SK-N-SH treated with all-trans-retinoic acid at 6 μM for 48 hours (cell line): ENCODE results near the gene SH3TC1.

Source experiments
- ARNTL ChIP-seq: fragments of 450-650 bp; formaldehyde crosslinking; IDR thresholded peaks from 2 replicates; pipeline ENCODE4 v1.5.0; 2020; ENCODE audit warnings: low read depth, mild to moderate bottlenecking, moderate library complexity, borderline replicate concordance
- BACH2 ChIP-seq: fragments of 250-450 bp; sonication (Bioruptor Pico); IDR thresholded peaks from 2 replicates; pipeline ENCODE4 v1.9.0; 2021; ENCODE audit warnings: mild to moderate bottlenecking, borderline replicate concordance
- ESRRG ChIP-seq: fragments of 250-450 bp; sonication (Bioruptor Pico); IDR thresholded peaks from 2 replicates; pipeline ENCODE4 v1.6.1; 2021; ENCODE audit warnings: mild to moderate bottlenecking
- GLIS3 ChIP-seq: fragments of 250-450 bp; sonication (Bioruptor Pico); IDR thresholded peaks from 2 replicates; pipeline ENCODE4 v1.5.0; 2020; ENCODE audit warnings: mild to moderate bottlenecking, moderate library complexity
- OSR1 ChIP-seq: fragments of 250-450 bp; sonication (Bioruptor Pico); IDR thresholded peaks from 2 replicates; pipeline ENCODE4 v1.8.0; 2022; ENCODE audit warnings: moderate library complexity, mild to moderate bottlenecking, inconsistent platforms
- PPARA ChIP-seq: fragments of 250-450 bp; sonication (Bioruptor Pico); IDR thresholded peaks from 2 replicates; pipeline ENCODE4 v1.5.0; 2020; ENCODE audit warnings: mild to moderate bottlenecking, borderline replicate concordance
- RARB ChIP-seq: fragments of 250-450 bp; sonication (Bioruptor Pico); IDR thresholded peaks from 2 replicates; pipeline ENCODE4 v1.8.0; 2021; ENCODE audit warnings: mild to moderate bottlenecking, moderate library complexity
- TCF4 ChIP-seq: fragments of 250-450 bp; sonication (Bioruptor Pico); IDR thresholded peaks from 2 replicates; pipeline ENCODE4 v1.8.0; 2021; ENCODE audit warnings: mild to moderate bottlenecking, moderate library complexity, borderline replicate concordance
- ZFP30 ChIP-seq: fragments of 450-650 bp; formaldehyde crosslinking; IDR thresholded peaks from 2 replicates; pipeline ENCODE4 v1.5.0; 2022; ENCODE audit warnings: mild to moderate bottlenecking, moderate library complexity
- TF ChIP-seq, protein P1 (sequence below): fragments of 250-450 bp; sonication (Bioruptor Pico); IDR thresholded peaks from 2 replicates; pipeline ENCODE4 v1.8.0; 2020; ENCODE audit warnings: mild to moderate bottlenecking, moderate library complexity, borderline replicate concordance

DNA sequence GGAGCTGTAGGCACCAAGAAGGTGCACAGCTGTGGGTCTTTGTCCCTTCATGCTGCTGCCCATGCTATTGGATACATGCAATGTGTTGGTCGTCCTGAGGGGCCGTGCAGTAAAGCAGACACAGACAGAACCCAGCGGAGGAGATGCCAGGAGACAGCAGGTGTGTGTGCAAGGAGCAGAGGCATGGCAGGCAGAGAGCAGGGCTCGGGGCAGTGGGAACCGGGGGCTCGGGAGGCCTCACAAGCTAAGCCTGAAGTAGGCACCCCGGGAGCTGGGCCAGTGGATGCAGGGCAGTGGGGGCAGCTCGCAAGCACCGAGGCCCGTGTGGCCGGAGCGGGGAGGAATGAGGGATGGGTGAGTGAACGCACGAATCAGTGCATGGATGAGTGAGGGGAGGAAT is 83.7 kb downstream of the SH3TC1 start:
- TF ChIP-seq ESRRG (CRISPR knock-in tag) (no peak), GLIS3 (CRISPR knock-in tag) (no peak), ARNTL (CRISPR knock-in tag) (no peak), TCF4 (CRISPR knock-in tag) (no peak), BACH2 (CRISPR knock-in tag) (no peak), RARB (no peak), ZFP30 (CRISPR knock-in tag) (no peak), OSR1 (CRISPR knock-in tag) (no peak), PPARA (CRISPR knock-in tag) (no peak)
- TF ChIP-seq, protein P1, sequence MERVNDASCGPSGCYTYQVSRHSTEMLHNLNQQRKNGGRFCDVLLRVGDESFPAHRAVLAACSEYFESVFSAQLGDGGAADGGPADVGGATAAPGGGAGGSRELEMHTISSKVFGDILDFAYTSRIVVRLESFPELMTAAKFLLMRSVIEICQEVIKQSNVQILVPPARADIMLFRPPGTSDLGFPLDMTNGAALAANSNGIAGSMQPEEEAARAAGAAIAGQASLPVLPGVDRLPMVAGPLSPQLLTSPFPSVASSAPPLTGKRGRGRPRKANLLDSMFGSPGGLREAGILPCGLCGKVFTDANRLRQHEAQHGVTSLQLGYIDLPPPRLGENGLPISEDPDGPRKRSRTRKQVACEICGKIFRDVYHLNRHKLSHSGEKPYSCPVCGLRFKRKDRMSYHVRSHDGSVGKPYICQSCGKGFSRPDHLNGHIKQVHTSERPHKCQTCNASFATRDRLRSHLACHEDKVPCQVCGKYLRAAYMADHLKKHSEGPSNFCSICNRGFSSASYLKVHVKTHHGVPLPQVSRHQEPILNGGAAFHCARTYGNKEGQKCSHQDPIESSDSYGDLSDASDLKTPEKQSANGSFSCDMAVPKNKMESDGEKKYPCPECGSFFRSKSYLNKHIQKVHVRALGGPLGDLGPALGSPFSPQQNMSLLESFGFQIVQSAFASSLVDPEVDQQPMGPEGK (CRISPR knock-in tag), result no peak
